CD4-positive, CD25-positive, alpha-beta regulatory T cell (primary cell): ENCODE data around the gene PLP1. TPM values are rescaled to one million over a fixed set of nuclear protein-coding genes. Genes with fewer than 3 reads are reported as not detected.
"Not testable (repeated sequence)": the region's sequence is repeated elsewhere in the genome, so short reads cannot be mapped to it uniquely, and the experiment has no call there.

Source experiments
- ATAC-seq, 2 donors: fragments of 150-1000 bp; cut with Tn5 transposase; one replicate each; pipeline ENCODE4 v1.10.0; 2021; ENCODE audit warnings: low read depth in 2 of 2, moderate number of reproducible peaks in 2 of 2, moderate library complexity in 1 of 2
- DNase-seq, 3 donors: peaks; one replicate each; pipeline versions ENCODE4 v3.0.0 to v3.0.0-alpha.2; 2012 to 2022; ENCODE audit warnings: mixed read lengths in 1 of 3
- H3K27ac ChIP-seq: one replicate; pipeline ENCODE4 v1.7.0; 2013; ENCODE audit warnings: mild to moderate bottlenecking, low read length; ENCODE audit not compliant: insufficient read depth, poor library complexity, severe bottlenecking
- H3K27me3 ChIP-seq: one replicate; pipeline ENCODE4 v1.7.0; 2013; ENCODE audit warnings: low read length; ENCODE audit not compliant: control insufficient read depth, insufficient read depth
- H3K36me3 ChIP-seq: one replicate; pipeline ENCODE4 v1.7.0; 2013; ENCODE audit warnings: mild to moderate bottlenecking, low read length, moderate library complexity; ENCODE audit not compliant: control insufficient read depth, insufficient read depth
- H3K4me1 ChIP-seq: 2 replicates; pipeline ENCODE4 v1.7.0; 2013; ENCODE audit warnings: mild to moderate bottlenecking, low read length; ENCODE audit not compliant: insufficient read depth, control insufficient read depth, poor library complexity, severe bottlenecking
- H3K4me3 ChIP-seq: one replicate; pipeline ENCODE4 v1.7.0; 2013; ENCODE audit warnings: low read depth, mild to moderate bottlenecking, low read length, moderate library complexity
- H3K9me3 ChIP-seq, 2 experiments: 1 replicate in 1 of 2; 2 replicates in 1 of 2; pipeline ENCODE4 v1.7.0; 2013; ENCODE audit warnings: low read length in 2 of 2, mild to moderate bottlenecking in 1 of 2, moderate library complexity in 1 of 2; ENCODE audit not compliant: control insufficient read depth in 2 of 2
- H3K27ac Mint-ChIP-seq, 3 donors: one replicate each; pipeline ENCODE4 v1.8.0; 2020 to 2022; ENCODE audit warnings: mild to moderate bottlenecking in 3 of 3, mixed read lengths in 3 of 3, moderate library complexity in 2 of 3
- H3K27me3 Mint-ChIP-seq: one replicate; pipeline ENCODE4 v1.8.0; 2022; ENCODE audit warnings: mild to moderate bottlenecking, mixed read lengths
- H3K36me3 Mint-ChIP-seq: one replicate; pipeline ENCODE4 v1.8.0; 2020; ENCODE audit warnings: mixed read lengths
- H3K4me1 Mint-ChIP-seq, 4 donors: one replicate each; pipeline ENCODE4 v1.8.0; 2020 to 2022; ENCODE audit warnings: mixed read lengths in 4 of 4, mild to moderate bottlenecking in 1 of 4
- H3K4me3 Mint-ChIP-seq, 4 donors: one replicate each; pipeline ENCODE4 v1.8.0; 2020 to 2022; ENCODE audit warnings: mild to moderate bottlenecking in 4 of 4, mixed read lengths in 4 of 4, moderate library complexity in 3 of 4
- H3K9me3 Mint-ChIP-seq, 7 donors: one replicate each; pipeline ENCODE4 v1.8.0; 2020 to 2022; ENCODE audit warnings: mixed read lengths in 7 of 7, mild to moderate bottlenecking in 3 of 7, moderate library complexity in 2 of 7
- polyA plus RNA-seq, 4 donors: library from polyadenylated mRNA; unstranded; fragments of 300-500 nt; fragmentation: Illumina TruSeq; gene quantifications; one replicate each; pipeline ENCODE4 v1.2.3, GENCODE V29; 2021
- total RNA-seq: library from RNA; stranded (reverse); gene quantifications from one replicate; pipeline ENCODE4 v1.2.3, GENCODE V29; 2022

PLP1 gene
- total and polyA plus RNA-seq, 5 donors from 2014 or later = not detected

DNA sequence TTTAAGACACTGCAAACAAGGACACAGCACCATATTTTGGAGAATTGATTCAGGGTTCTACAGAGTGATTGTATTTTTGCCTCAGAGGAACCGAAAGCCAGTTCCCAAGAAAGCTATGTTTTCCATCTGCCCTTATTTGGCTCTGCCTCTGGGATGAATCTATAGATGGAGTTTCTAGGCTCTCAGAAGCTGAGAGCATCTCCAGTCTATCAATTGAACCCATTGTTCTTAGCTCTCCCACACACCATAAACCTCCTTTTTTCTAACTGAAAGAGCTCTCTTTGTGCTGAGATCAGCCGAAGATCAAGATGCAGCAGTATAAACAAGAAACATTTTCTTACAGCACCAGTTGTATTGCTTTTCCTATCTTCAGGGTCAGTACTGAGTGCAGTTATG is 16.9 kb downstream of the PLP1 start:
- Mint-ChIP-seq H3K9me3 (no peaks in the 10 kb centered on the region), H3K27ac (no peak overlapping the region), H3K27me3 (no peaks in the 10 kb centered on the region), H3K4me3 (no peak overlapping the region), H3K36me3 (no peaks in the 10 kb centered on the region), H3K4me1 (no peaks in the 10 kb centered on the region)
- H3K4me3 ChIP-seq = no peak overlapping the region
- H3K9me3 ChIP-seq = no peaks in the 10 kb centered on the region
- H3K4me1 ChIP-seq = no peaks in the 10 kb centered on the region
- no peak for DNase-seq
- H3K27ac ChIP-seq = no peak overlapping the region
- no peak for ATAC-seq
- no peaks in the 10 kb centered on the region for H3K27me3 ChIP-seq
- H3K36me3 ChIP-seq = no peaks in the 10 kb centered on the region

DNA sequence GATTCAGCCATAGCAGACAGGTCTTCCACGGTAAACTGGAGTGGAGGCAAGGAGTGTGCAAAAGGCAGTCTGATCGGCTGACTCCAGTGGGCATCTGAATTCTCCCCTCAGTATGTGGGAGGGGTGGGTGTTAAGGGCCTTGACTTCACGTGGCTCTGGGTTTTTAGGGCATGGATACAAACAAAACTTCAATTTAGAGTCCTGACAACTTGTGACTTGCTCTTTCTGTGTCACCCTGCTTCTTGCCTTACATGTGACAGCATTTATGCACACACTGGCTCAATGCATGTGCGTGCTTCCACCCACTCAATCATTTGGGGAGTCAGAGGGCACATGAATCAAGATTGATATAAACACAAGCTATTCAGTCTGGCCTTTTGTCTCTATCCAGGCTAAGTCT is 17.5 kb downstream of the PLP1 start:
- no peaks in the 10 kb centered on the region for H3K27me3 ChIP-seq
- ATAC-seq (no peak), DNase-seq (no peak)
- H3K4me1 Mint-ChIP-seq = no peaks in the 10 kb centered on the region
- H3K4me1 ChIP-seq = no peaks in the 10 kb centered on the region
- H3K9me3 Mint-ChIP-seq = no peaks in the 10 kb centered on the region
- H3K27me3 Mint-ChIP-seq = no peaks in the 10 kb centered on the region
- H3K9me3 ChIP-seq = no peaks in the 10 kb centered on the region
- no peaks in the 10 kb centered on the region for H3K36me3 Mint-ChIP-seq
- no peak overlapping the region for H3K27ac ChIP-seq
- no peak overlapping the region for H3K4me3 ChIP-seq
- H3K36me3 ChIP-seq = no peaks in the 10 kb centered on the region
- H3K27ac Mint-ChIP-seq = no peak overlapping the region
- no peak overlapping the region for H3K4me3 Mint-ChIP-seq

DNA sequence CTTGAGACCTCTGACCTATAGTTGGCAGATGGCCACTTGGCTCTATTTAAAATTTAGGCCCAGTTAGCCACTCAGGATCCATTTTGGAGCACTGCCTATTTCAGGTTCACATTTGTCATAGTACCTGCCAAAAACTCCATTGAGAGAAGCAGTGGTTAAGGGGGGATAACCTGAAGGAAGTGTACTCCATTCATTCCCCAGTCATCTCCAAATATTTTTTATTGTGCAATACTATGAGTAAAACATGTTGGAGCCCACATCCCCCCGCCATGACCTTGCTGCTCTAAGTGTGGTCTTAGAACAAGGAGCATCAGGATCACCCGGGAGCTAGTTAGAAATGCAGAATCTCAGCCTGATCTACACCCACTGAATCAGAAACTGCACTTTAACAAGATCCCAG is 21.1 kb downstream of the PLP1 start:
- Histone ChIP-seq H3K4me1 (no peaks in the 10 kb centered on the region), H3K4me3 (no peak overlapping the region), H3K36me3 (no peaks in the 10 kb centered on the region), H3K9me3 (no peaks in the 10 kb centered on the region), H3K27ac (no peak overlapping the region), H3K27me3 (no peaks in the 10 kb centered on the region)
- no peak overlapping the region for H3K27ac Mint-ChIP-seq
- H3K9me3 Mint-ChIP-seq = peaks cover 0 to 2% (median 0%) of the 10 kb centered on the region in 7 donors
- H3K4me1 Mint-ChIP-seq = no peaks in the 10 kb centered on the region
- ATAC-seq (no peak), DNase-seq (no peak)
- peaks cover 9% of the 10 kb centered on the region for H3K27me3 Mint-ChIP-seq
- no peaks in the 10 kb centered on the region for H3K36me3 Mint-ChIP-seq
- H3K4me3 Mint-ChIP-seq = no peak overlapping the region

- Histone ChIP-seq H3K36me3 (no peaks in the 10 kb centered on the region), H3K27ac (no peak overlapping the region), H3K27me3 (no peaks in the 10 kb centered on the region), H3K9me3 (no peaks in the 10 kb centered on the region), H3K4me3 (no peak overlapping the region), H3K4me1 (no peaks in the 10 kb centered on the region)
- peaks cover 9% of the 10 kb centered on the region for H3K27me3 Mint-ChIP-seq
- peaks cover 0 to 2% (median 0%) of the 10 kb centered on the region in 7 donors for H3K9me3 Mint-ChIP-seq
- no peak overlapping the region for H3K27ac Mint-ChIP-seq
- no peaks in the 10 kb centered on the region for H3K36me3 Mint-ChIP-seq
- DNase-seq = no peak
- no peak overlapping the region for H3K4me3 Mint-ChIP-seq
- no peaks in the 10 kb centered on the region for H3K4me1 Mint-ChIP-seq
- no peak for ATAC-seq
These were observed 23.7 kb downstream of the PLP1 start for GRCh38 chrX:103800318-103800717.

GRCh38 chrX:103805860-103806259 is 29.2 kb downstream of the PLP1 start:
- no peak overlapping the region for H3K27ac ChIP-seq
- no peak for ATAC-seq
- H3K36me3 Mint-ChIP-seq = no peaks in the 10 kb centered on the region
- no peaks in the 10 kb centered on the region for H3K4me1 Mint-ChIP-seq
- H3K36me3 ChIP-seq = no peaks in the 10 kb centered on the region
- no peak overlapping the region for H3K4me3 Mint-ChIP-seq
- H3K4me1 ChIP-seq = no peaks in the 10 kb centered on the region
- no peaks in the 10 kb centered on the region for H3K27me3 ChIP-seq
- no peaks in the 10 kb centered on the region for H3K9me3 ChIP-seq
- DNase-seq = no peak
- H3K27me3 Mint-ChIP-seq = peaks cover 11% of the 10 kb centered on the region
- no peak overlapping the region for H3K27ac Mint-ChIP-seq
- H3K9me3 Mint-ChIP-seq = peaks cover 0 to 2% (median 0%) of the 10 kb centered on the region in 7 donors
- H3K4me3 ChIP-seq = no peak overlapping the region

DNA sequence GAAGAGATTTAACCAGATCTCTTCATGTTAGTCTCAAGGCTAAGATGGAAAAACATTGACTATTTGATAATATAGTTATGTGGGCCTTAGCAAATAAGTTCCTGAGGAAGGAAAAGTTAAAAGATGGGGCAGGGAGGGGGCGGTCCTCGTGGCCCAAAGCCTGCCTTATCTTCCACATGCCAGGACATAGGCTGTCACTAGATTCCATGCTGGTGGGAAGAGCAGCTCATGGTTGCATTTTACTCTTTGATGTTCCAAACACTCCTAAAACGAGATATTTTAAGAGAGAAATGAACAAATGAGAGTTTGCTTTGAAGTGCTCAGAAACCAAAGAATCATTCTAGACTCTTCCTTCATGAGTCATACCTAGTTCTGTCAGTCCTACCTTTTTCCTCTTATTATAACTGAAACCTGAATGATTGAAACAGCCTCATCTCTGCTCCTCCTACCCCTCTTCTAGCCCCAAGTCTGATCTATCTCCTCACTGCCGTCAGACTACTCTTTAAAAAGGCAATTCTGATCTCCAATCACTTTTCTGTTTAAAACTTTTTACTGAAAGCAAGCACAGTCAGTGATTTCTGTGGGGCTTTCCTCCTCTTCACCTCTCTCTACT is 30.3 kb downstream of the PLP1 start:
- Mint-ChIP-seq H3K27me3 (peaks cover 4% of the 10 kb centered on the region), H3K9me3 (no peaks in the 10 kb centered on the region), H3K27ac (no peak overlapping the region), H3K36me3 (no peaks in the 10 kb centered on the region), H3K4me1 (no peaks in the 10 kb centered on the region), H3K4me3 (no peak overlapping the region)
- H3K27me3 ChIP-seq = no peaks in the 10 kb centered on the region
- H3K36me3 ChIP-seq = no peaks in the 10 kb centered on the region
- no peak overlapping the region for H3K27ac ChIP-seq
- H3K9me3 ChIP-seq = no peaks in the 10 kb centered on the region
- H3K4me3 ChIP-seq = no peak overlapping the region
- ATAC-seq (no peak), DNase-seq (no peak)
- H3K4me1 ChIP-seq = no peaks in the 10 kb centered on the region

- Mint-ChIP-seq H3K4me1 (no peaks in the 10 kb centered on the region), H3K4me3 (no peak overlapping the region), H3K36me3 (no peaks in the 10 kb centered on the region), H3K9me3 (peaks cover 0 to 1% (median 0%) of the 10 kb centered on the region in 7 donors), H3K27ac (no peak overlapping the region), H3K27me3 (peaks cover 16% of the 10 kb centered on the region)
- H3K27ac ChIP-seq = no peak overlapping the region
- H3K4me3 ChIP-seq = no peak overlapping the region
- no peaks in the 10 kb centered on the region for H3K27me3 ChIP-seq
- H3K9me3 ChIP-seq = no peaks in the 10 kb centered on the region
- no peak for DNase-seq
- no peak for ATAC-seq
- H3K4me1 ChIP-seq = no peaks in the 10 kb centered on the region
- H3K36me3 ChIP-seq = no peaks in the 10 kb centered on the region
These were observed 35.2 kb downstream of the PLP1 start for GRCh38 chrX:103811858-103812257.

DNA sequence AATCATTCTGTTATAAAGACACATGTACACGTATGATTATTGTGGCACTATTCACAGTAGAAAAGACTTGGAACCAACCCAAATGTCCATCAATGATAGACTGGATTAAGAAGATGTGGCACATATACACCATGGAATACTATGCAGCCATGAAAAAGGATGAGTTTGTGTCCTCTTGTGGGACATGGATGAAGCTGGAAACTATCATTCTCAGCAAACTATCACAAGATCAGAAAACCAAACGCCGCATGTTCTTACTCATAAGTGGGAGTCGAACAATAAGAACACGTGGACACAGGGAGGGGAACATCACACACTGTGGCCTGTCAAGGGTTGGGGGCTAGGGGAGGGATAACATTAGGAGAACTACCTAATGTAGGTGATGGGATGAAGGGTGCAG is 40.5 kb downstream of the PLP1 start:
- H3K36me3 ChIP-seq, H3K36me3 Mint-ChIP-seq, H3K27ac ChIP-seq, H3K27me3 ChIP-seq, DNase-seq, H3K9me3 Mint-ChIP-seq, H3K27ac Mint-ChIP-seq, ATAC-seq, H3K4me1 ChIP-seq, H3K4me3 ChIP-seq, H3K4me1 Mint-ChIP-seq, H3K4me3 Mint-ChIP-seq, H3K9me3 ChIP-seq: not testable (repeated sequence)
- peaks cover 12% of the 10 kb centered on the region for H3K27me3 Mint-ChIP-seq
